HepG2 (cell line): ENCODE results near the gene SLC28A1.

ENCODE experiments used
- CEBPB ChIP-seq: IDR thresholded peaks from 2 replicates; pipeline ENCODE4 v1.6.1; 2011; ENCODE audit warnings: low read depth, low read length, improper control_type of control experiment, borderline replicate concordance
- FOXM1 ChIP-seq: sonication (generic); formaldehyde crosslinking; IDR thresholded peaks from 2 replicates; pipeline ENCODE4 v1.5.0; 2020; ENCODE audit warnings: missing genetic modification reagents
- MEIS1 ChIP-seq: sonication (generic); formaldehyde crosslinking; IDR thresholded peaks from 2 replicates; pipeline ENCODE4 v1.9.0; 2021; ENCODE audit warnings: mild to moderate bottlenecking, missing genetic modification reagents, moderate library complexity, borderline replicate concordance
- TF ChIP-seq, protein P1 (sequence below): sonication (generic); formaldehyde crosslinking; IDR thresholded peaks from 2 replicates; pipeline ENCODE4 v1.5.0; 2020; ENCODE audit warnings: mild to moderate bottlenecking, missing genetic modification reagents, moderate library complexity
- TF ChIP-seq, protein P2 (sequence below): sonication (generic); formaldehyde crosslinking; IDR thresholded peaks from 2 replicates; pipeline ENCODE4 v1.8.1; 2023; ENCODE audit warnings: mild to moderate bottlenecking, moderate library complexity, missing genetic modification reagents

DNA sequence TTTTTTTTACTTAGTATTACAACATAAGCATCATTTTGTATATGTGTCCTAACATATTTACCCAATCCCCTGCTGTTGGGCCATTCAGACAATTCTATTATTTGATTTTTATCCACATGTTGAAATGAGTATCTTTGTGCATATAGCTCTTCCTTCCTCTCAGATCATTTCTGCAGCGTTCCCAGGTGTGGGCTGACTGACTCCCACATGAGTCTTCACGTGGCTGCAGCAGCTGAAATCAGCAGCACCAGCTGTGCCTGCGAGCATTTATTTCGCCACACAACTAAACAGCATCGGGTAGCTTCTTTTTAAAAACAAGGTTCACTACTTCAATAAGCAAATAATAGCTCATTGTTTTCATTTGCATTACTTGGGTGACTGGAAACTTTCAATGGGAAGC lies 52.7 kb downstream of the SLC28A1 start:
- TF ChIP-seq FOXM1 (CRISPR knock-in tag) (no peak), CEBPB (no peak), MEIS1 (no peak)
- TF ChIP-seq, protein P1, sequence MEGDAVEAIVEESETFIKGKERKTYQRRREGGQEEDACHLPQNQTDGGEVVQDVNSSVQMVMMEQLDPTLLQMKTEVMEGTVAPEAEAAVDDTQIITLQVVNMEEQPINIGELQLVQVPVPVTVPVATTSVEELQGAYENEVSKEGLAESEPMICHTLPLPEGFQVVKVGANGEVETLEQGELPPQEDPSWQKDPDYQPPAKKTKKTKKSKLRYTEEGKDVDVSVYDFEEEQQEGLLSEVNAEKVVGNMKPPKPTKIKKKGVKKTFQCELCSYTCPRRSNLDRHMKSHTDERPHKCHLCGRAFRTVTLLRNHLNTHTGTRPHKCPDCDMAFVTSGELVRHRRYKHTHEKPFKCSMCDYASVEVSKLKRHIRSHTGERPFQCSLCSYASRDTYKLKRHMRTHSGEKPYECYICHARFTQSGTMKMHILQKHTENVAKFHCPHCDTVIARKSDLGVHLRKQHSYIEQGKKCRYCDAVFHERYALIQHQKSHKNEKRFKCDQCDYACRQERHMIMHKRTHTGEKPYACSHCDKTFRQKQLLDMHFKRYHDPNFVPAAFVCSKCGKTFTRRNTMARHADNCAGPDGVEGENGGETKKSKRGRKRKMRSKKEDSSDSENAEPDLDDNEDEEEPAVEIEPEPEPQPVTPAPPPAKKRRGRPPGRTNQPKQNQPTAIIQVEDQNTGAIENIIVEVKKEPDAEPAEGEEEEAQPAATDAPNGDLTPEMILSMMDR (CRISPR knock-in tag) = no peak
- TF ChIP-seq, protein P2, sequence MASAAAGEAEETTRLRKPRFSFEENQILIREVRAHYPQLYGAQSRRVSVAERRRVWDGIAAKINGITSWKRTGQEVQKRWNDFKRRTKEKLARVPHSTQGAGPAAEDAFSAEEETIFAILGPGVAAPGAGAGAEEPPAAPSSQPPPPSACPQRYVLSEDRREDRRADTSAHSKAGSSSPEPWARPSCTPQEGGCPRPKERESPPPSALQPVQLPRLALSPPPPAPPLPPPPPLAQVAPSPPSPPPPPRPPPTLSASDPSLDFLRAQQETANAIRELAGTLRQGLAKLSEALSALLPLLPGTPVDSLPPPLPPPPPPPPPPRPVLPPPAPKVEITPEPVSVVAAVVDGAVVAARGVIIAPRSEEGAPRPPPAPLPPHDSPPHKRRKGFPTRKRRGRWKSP = no peak
